HG03565 (cell line): ENCODE data around the gene CPNE2.
"Not testable (repeated sequence)": the region's sequence is repeated elsewhere in the genome, so short reads cannot be mapped to it uniquely, and the experiment has no call there.

Source experiments
- ATAC-seq: cut with Tn5 transposase; IDR thresholded peaks from one replicate; pipeline ENCODE4 v1.9.1; 2021; ENCODE audit warnings: mild to moderate bottlenecking, moderate library complexity; ENCODE audit not compliant: unreplicated experiment

Gene CPNE2

DNA sequence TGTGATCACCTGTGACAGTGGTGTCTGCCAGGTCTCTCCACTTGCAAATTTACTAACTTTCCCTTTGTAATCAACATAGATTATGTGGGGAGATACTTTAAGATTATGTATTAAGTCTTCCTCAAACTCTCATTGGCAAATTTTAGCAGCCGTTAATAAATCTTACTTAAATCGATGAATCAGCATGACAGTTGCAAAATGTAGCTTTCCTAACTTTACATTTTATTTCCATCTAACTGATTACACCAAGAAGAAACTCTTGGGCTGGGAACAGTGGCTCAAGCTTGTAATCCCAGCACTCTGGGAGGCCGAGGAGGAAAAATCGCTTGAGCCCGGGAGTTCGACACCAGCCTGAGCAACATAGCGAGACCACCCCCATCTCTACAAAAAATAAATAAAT is 23.3 kb upstream of the CPNE2 start:
- no peak for ATAC-seq

DNA sequence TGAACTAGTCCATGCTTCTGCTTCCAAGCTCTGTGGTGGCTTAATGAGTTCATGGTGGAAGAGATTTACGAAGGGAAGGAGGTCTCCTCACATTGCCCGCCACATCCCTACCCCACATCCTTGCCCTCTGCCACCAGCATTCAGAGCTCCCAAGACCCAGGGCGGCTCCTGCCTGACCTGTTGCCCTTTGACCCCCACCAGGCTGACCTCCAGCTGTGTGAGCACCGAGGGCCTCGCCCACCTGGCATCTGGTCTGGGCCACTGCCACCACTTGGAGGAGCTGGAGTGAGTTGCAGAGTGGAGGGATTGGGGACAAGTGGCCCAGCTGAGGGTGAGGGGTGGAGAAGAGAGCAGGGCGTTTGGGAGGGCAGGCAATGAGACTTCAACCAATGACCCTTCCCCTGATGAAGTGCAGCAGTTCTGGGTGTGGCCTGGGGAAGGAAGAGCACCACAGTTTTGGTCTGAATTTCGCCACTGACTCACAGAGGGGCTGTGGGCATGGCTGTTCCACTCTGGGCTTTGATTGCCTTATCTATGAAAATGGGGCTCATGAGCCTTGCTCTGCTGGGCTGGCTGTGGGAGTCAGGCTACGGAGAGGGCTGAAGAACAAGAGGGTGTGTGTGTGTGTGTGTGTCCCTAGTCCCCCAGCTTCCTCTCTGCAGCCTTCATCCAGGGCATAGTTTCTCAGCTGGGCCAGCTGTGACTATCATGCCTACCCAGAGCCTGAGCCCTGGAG is 22.6 kb upstream of the CPNE2 start:
- ATAC-seq, result no peak

DNA sequence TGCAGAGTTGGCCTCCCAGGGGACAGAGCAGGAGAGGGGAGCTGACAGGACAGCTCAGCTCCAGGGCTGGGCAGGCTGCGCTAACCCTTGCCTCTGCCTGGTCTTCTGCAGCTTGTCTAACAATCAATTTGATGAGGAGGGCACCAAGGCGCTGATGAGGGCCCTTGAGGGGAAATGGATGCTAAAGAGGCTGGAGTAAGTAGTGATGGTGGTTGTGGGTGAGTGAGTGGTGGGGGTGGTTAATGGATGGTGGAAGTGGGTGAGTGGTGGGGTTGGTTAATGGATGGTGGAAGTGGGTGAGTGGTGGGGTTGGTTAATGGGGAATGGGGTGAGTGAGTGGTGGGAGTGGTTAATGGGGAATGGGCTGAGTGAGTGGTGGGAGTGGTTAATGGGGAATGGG is 22.0 kb upstream of the CPNE2 start:
- no peak for ATAC-seq

DNA sequence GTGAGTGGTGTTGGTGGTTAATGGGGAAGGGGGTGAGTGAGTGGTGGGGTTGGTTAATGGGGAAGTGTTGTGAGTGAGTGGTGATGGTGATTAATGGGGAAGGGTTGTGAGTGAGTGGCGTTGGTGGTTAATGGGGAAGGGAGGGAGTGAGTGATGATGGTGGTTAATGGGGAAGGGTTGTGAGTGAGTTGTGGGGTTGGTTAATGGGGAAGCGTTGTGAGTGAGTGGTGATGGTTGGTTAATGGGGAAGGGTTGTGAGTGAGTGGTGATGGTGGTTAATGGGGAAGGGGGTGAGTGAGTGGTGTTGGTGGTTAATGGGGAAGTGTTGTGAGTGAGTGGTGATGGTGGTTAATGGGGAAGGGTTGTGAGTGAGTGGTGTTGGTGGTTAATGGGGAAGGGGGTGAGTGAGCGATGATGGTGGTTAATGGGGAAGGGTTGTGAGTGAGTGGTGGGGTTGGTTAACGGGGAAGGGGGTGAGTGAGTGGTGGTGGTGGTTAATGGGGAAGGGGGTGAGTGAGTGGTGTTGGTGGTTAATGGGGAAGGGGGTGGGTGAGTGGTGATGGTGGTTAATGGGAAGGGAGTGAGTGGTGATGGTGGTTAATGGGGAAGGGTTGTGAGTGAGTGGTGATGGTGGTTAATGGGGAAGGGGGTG is 21.2 kb upstream of the CPNE2 start:
- ATAC-seq, result not testable (repeated sequence)

DNA sequence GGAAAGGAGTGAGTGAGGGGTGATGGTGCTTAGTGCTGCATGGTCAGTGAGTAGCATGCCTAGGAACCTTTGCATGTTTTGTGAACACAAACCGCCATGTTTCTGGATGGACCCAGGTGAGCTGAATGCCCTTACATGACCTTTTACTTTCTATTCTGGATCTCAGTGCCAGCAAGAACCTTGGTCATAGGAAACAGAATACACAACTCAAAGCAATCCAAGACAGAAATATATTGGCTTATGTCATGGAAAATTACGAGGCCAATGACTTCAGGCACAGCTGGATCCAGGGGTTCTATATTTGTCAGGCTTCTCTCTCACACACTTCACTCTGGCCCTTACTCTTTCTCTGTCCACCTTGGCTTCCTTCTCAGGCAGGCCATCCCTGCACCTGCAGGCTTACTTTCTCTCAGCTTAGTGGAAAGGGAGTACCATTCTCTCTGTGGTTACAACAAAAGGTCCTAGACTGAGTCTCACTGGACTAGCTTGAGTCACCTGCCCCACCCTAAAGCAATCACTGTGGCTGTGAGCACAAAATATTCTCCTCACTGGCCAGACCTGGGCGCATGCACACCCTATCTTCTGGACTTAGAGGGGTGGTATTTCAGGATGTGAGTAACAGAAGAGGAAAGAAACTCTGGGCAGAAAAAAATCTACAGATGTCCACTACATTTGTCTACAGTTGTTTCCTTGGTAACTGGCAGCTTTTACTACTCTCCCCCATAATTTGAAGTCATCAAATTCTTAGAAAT is 20.4 kb upstream of the CPNE2 start:
- ATAC-seq, result no peak

DNA sequence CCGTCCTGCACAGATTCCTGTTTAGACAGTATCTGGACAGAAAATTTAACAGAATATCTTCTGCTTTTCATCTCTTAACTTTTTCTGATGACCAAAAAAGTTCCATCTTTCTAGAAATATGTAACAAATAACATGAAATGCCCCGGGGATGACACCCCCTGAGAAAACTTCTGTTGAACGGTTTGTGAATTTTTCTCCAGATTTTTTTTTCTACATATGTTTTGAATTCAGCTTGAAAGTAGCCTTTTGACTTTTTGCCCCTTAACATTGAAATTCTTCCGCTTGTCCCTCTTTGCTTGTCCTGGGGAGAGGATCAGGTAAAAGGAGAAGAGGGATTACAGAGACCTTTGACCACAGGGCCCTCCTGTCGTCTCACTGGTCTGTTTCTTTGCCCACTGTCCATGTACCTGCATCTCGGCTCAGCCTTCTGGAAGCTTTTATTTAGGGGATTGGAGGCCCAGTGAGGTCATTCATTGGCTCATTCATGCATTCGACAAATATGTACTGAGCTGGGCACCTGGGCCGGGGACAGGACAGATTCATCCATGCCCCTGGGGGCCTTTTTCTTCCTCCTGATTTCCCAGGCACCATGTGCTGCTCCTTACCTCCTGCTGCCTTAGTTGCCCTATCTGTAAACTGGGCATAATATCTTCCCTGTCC is 19.6 kb upstream of the CPNE2 start:
- no peak for ATAC-seq

DNA sequence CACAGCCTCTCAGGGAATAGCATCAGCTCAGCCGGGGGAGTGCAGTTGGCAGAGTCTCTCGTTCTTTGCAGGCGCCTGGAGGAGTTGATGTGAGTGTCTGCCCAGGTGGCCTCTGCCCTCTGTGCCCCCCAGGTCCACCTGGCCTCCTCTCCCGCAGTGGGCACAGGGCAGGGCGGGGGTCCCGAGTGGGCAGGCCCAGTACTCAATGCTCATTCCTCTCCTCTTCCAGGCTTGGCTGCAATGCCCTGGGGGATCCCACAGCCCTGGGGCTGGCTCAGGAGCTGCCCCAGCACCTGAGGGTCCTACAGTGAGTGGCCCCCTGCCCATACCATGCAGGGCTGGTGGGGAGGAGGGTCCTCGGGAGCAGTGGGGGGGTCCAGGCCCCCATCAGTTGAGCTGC is 14.7 kb upstream of the CPNE2 start:
- no peak for ATAC-seq

DNA sequence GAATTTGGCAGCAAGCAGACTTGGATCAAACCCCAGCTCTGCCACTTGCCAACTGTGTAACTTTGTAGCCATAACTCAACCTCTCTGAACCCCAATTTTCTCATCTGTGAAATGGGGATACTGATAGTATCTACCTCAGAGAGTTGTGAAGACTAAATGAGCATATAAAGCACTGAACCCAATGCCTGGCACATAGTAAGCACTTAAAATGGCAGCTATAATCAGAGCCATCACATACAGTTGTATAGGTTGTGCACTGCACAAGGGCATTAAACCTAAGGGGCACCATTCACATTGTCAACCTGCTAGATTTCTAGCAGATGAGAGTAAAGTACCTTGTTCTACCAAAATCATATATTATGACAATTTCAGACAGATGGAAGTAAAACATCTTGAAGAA is 10.6 kb upstream of the CPNE2 start:
- no peak for ATAC-seq

DNA sequence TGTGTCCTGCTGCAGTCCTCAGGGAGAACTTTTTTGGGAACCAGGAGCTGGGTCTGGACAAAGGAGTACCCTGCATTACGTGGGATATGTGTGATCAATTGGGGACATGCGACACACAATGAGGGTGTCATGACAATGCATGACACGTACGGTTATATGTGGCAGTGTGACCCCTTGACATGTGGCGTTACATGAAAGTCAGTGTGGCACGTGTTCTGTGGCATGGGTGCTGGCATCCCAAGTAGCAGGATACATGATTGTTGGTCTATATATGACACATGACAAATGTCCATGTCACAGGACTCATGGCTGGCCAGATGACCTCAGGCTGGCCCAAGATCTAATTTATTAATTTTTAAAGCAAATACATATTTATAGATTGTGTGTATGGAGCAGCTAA is 9.7 kb upstream of the CPNE2 start:
- ATAC-seq, result no peak

DNA sequence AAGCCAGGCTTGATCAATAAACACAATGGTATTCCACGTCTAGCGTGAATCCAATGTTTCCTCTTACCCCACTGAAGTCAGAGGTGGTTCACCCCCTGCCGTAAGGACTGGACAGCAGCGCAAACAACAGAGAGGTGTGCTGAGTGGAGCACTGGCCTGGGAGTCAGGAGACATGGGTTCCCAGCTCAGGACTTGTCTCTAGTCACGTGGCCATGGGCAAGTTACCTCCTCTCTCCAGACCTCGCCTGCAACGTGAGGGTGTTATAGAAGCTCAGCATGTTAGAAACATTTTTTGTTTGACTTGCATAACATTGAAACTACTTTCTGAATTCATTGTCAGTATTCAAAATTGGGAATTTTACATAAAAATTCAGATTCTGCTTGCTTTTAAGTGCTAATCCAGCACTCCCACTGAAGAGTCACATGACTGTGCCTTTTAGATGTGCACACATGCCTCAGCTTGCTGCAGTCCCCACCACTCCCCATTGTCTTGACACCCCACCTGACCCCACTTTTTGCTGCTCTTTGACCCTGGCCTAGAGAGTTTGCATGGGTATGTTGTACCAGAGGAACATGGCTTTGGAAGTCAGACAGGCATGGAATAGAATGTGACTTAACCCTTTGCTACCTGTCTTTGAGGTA is 8.8 kb upstream of the CPNE2 start:
- no peak for ATAC-seq

DNA sequence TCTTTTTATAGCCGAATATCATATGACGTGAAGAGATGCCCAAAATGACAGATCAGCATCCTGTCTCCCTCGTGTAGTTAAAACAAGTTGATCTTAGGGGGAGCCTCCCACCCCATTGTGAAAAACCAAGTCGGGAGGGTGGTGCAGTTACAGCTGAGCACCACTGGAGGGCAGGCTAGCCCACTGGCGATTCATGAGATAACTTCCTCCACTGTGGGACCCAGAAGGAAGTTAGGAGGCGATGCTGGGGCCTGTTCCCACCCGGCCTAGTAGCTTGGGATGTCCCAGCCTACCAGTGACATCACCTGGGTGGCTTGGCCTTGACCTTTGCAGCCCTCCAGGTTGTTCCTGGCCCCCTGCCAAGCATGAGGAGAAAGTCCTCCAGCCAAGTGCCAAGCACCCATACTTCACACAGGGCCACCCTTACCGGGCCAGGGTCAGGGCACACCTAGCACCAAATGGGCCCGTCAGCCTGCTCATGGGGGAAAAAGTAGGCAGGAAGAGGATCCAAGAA is 8.1 kb upstream of the CPNE2 start:
- ATAC-seq, result peak; percentile 56

DNA sequence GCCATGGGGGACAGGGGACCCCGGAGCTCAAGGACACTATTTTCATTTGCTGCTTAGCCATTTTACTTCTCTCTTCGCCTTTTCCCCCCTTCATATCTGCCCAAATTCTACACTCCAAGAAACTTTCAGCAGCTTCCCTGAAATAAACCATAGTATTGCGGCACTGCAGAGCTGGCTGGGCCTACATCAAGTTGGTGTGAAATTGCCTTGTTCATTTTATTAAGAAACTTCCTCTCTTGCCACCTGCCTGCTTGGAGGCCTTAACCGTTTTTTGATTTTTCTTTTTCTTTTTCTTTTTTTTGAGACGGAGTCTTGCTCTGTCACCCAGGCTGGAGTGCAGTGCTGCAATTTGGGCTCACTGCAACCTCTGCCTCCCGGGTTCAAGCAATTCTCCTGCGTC is 7.4 kb upstream of the CPNE2 start:
- no peak for ATAC-seq

DNA sequence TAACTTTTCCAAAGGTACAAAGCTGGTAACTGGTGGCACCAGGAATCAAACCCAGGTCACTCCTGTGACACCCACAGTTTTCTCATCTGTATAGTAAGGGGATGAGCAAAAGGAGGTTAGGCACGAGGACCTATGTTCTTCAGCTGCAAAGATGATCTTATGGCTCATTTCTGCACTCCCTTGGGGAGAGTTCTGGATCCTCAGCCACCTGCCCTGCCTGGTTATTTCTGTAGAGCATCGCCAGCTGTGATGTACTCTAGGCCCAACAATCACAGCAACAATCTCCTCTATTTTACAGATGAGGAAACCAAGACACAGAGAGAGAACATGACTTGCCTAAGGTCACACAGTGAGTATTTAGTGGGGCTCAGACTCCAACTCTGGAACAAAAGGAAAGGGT is 5.4 kb upstream of the CPNE2 start:
- ATAC-seq, result no peak

DNA sequence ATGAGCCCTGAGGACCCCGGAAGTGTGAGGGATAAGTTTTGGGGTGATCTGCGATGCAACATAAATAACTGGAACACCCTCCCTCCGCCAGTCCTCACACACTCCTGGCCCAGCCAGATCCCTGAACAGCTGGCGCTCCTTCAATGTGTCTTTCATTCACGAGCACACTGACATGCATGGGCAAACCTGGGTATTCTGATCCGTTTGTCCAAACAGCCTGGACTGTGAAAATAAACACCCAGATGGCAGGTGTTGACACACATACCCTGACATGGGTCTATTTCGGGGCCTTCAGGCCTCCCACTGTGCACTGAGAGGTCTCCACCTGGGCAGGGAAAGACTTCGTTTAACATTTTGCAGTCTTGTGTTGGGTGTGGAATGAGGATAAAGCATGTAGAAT is 3.0 kb upstream of the CPNE2 start:
- ATAC-seq, result no peak

DNA sequence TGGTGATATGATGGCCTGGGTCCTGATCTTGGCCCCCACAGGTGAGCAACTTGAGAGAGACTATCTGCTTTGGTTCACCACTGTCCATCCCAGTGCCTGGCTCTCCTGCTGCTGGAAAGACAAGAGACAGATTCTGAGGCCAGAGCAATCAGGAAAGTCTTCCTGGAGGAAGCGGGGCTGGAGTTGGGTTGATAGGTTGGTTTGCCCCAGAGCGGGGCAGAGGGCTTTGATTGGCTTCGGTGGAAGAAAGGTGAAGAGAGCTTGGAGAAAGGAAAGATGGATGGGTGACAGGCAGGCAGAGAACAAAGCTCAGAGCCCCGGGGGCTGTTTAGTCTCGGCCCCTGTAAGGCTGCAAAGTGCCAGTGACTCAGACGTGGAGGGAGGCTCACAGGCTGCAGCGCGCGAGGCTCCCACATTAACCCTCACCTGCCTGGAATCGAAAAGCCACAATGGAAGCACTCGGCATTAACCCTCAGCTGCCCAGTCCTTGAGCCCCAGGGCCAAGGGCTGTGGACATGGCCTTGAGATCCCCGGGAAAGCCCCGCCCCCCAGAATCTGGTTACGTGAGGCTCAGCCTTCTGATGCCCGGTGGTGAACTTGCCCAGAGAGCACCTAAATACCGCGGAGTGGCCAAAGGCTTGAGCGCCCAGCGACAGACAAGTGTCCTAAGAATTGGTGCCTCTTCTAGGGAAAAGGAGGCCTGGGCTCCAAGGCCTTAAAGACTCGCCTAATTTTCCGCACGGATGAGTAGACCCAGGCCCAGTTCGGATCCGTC is 996 bp upstream of the CPNE2 start:
- no peak for ATAC-seq

DNA sequence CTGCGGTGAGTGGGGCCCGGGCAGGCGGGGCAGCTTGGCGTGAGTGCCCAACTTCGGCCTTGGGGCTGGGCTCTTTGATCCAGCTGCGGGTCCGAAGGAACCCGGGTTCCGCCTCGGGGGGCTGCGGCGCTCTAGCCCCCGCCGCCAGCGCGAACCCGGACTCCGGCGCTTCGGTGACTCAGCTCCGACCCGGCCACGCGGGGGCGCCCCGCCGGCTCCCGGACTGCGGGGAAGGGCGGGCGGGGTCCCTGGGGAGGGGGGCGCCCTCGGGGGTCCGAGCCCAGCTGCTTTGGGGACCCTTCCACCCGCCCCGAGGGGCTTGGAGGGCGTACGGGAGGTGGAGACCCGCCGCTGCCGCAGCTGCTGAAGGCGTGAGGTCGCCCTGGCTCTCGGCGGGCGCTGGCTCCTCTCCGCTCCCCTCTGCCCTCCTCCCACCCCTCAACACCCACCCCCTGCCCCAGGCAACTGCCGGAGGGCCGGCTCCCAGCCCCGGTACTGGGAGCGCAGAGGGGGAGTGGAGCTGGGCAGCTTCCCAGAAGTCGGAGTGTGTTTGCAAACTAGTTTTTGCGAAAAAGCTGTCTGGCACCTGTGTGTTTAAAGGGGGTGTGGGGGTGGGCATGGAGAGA is 516 bp downstream of the CPNE2 start:
- peak; percentile 35 for ATAC-seq

DNA sequence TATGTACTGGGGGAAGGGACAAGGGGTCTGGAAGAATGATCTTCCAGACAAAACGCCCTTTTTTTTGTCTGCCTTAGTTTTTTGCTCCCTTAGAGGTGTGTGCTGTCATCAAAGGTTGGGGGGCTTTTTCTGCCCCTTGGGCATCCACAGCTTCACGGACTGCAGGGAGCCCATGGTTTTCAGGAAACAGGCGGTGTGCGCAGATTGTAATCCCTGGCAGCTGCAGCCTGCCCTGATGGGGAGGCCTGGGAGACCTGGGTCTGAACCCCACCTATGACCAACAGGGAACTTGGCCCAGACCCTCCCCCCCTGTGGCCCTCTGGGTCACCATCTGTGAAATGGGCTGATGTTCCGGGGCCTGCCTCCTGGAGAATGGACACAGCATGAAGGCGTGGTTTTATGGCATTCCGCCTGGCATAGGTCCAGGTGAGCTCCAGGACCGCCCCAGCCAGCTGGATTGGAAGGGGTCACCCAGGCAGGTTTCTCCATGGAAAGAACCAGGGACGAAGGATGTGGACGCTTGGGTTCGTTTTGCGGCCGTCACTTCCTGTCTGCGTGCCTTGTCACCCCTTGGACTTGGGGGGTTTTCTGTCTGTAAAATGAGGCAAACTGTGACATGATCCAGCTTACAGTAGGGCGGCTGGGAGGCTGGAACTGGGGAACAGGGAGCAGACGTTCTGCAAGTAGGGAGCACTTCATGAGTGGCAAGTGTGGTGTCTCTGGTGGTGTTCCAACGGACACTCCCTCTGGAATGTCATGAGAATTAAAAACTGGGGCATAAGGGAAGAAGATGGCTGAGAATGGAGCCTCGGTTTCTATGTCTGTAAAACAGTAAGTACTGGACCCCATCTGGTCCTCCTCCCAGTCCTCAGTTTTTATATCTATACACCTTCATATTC is 1.5 kb downstream of the CPNE2 start:
- no peak for ATAC-seq

DNA sequence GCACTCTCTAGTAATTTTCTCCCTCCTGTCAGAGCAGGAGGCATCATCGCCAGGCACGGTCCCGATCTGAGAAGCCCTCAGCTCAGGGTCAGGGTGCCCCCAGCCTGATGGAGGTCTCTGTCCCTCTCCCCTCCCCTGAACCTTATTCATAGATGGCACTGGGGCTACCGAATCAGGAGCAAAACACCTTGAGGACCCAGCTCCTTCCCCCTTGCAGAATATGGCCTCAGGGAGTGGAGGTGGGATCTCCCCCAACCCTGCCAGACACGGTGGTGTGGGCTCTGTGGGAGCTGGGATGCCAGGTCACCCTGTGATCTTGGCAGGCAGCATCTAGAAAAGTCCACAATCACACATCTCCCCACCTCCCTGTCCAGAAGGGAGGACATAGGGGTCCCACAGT is 2.5 kb downstream of the CPNE2 start:
- ATAC-seq, result no peak

DNA sequence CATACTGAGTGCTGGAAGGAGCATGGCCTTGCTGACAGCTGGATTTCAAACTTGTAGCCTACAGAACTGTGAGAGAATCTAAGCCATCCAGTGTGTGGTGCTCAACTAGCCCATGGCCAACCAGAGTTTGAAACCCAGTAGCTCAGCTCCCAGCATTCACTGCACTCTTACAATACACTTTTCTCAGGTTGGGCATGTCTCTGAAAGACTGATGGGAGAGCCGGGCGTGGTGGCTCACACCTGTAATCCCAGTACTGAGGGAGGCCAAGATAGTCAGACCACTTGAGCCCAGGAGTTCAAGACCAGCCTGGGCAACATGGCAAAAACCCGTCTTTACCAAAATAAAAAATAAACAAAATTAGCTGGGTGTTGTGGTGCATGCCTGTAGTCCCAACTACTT is 3.8 kb downstream of the CPNE2 start:
- no peak for ATAC-seq
